GM23338 (cell line): ENCODE measurements around the gene FAXDC2. TPM values are rescaled to one million over a fixed set of nuclear protein-coding genes. Genes with fewer than 3 reads are reported as not detected.

Source experiments
- ATAC-seq: fragments of 200-7000 bp; cut with Tn5 transposase; 3 replicates; pipeline ENCODE4 v1.9.1; 2020
- DNase-seq: peaks from one replicate; pipeline ENCODE4 v3.0.0-alpha.2; 2015; ENCODE audit warnings: low spot score
- H2AFZ ChIP-seq: fragments of 200-600 bp; sonication (generic); 2 replicates; pipeline ENCODE4 v1.8.0; 2016; ENCODE audit warnings: antibody characterized with exemption, mild to moderate bottlenecking, moderate library complexity
- H3F3A ChIP-seq: fragments of 200-600 bp; sonication (generic); replicated peaks from 2 replicates; pipeline ENCODE4 v1.8.0; 2017; ENCODE audit warnings: antibody characterized with exemption, mixed run types, low read depth
- H3K27ac ChIP-seq: fragments of 200-600 bp; sonication (generic); 2 replicates; pipeline ENCODE4 v1.6.1; 2016; ENCODE audit warnings: low read depth
- H3K27me3 ChIP-seq: fragments of 200-600 bp; sonication (generic); 2 replicates; pipeline ENCODE4 v1.8.0; 2016; ENCODE audit warnings: mild to moderate bottlenecking, mixed run types, moderate library complexity; ENCODE audit not compliant: insufficient read depth
- H3K36me3 ChIP-seq: fragments of 200-600 bp; sonication (generic); 2 replicates; pipeline ENCODE4 v1.8.0; 2016; ENCODE audit warnings: mild to moderate bottlenecking; ENCODE audit not compliant: insufficient read depth
- H3K4me1 ChIP-seq: fragments of 200-600 bp; sonication (generic); 2 replicates; pipeline ENCODE4 v1.8.0; 2016; ENCODE audit warnings: mild to moderate bottlenecking, moderate library complexity; ENCODE audit not compliant: insufficient read depth
- H3K4me2 ChIP-seq: fragments of 200-600 bp; sonication (generic); 2 replicates; pipeline ENCODE4 v1.7.1; 2017; ENCODE audit warnings: mixed run types
- H3K4me3 ChIP-seq: fragments of 200-600 bp; sonication (generic); 2 replicates; pipeline ENCODE4 v1.6.1; 2016; ENCODE audit warnings: mixed run types
- H3K79me2 ChIP-seq: fragments of 200-600 bp; sonication (generic); replicated peaks from 2 replicates; pipeline ENCODE4 v1.8.0; 2017; ENCODE audit warnings: mild to moderate bottlenecking; ENCODE audit not compliant: insufficient read depth
- H3K9me2 ChIP-seq: fragments of 200-600 bp; sonication (generic); 2 replicates; pipeline ENCODE4 v1.8.0; 2017; ENCODE audit not compliant: insufficient read depth
- H4K20me1 ChIP-seq: fragments of 200-600 bp; sonication (generic); replicated peaks from 2 replicates; pipeline ENCODE4 v1.8.0; 2017; ENCODE audit warnings: mild to moderate bottlenecking; ENCODE audit not compliant: insufficient read depth
- H3K27ac Mint-ChIP-seq: 2 replicates; pipeline ENCODE4 v1.8.0; 2020; ENCODE audit warnings: inconsistent platforms, mild to moderate bottlenecking, moderate library complexity, mixed read lengths
- H3K27me3 Mint-ChIP-seq: 3 replicates; pipeline ENCODE4 v1.8.0; 2022; ENCODE audit warnings: low read depth, mild to moderate bottlenecking, moderate library complexity, mixed read lengths, inconsistent platforms; ENCODE audit not compliant: insufficient read depth, poor library complexity
- H3K36me3 Mint-ChIP-seq: 3 replicates; pipeline ENCODE4 v1.8.0; 2021; ENCODE audit warnings: low read depth, mild to moderate bottlenecking, inconsistent platforms, moderate library complexity, mixed read lengths
- H3K4me1 Mint-ChIP-seq: 3 replicates; pipeline ENCODE4 v1.8.0; 2020; ENCODE audit warnings: mild to moderate bottlenecking, inconsistent platforms, mixed read lengths
- H3K4me3 Mint-ChIP-seq: 3 replicates; pipeline ENCODE4 v1.8.0; 2021; ENCODE audit warnings: moderate library complexity, mild to moderate bottlenecking, inconsistent platforms, mixed read lengths
- H3K9me3 Mint-ChIP-seq: 3 replicates; pipeline ENCODE4 v1.8.0; 2020; ENCODE audit warnings: moderate library complexity, mild to moderate bottlenecking, inconsistent platforms, mixed read lengths
- ETS1 ChIP-seq: IDR thresholded peaks from 2 replicates; pipeline ENCODE4 v1.6.1; 2016; ENCODE audit warnings: antibody characterized with exemption
- EZH2 ChIP-seq: fragments of 200-600 bp; sonication (generic); IDR thresholded peaks from one replicate; pipeline ENCODE4 v1.8.0; 2017; ENCODE audit warnings: antibody characterized with exemption, mild to moderate bottlenecking, low read depth; ENCODE audit not compliant: unreplicated experiment
- EZH2phosphoT487 ChIP-seq: fragments of 200-600 bp; sonication (generic); IDR thresholded peaks from one replicate; pipeline ENCODE4 v1.8.1; 2018; ENCODE audit warnings: antibody characterized with exemption; ENCODE audit not compliant: unreplicated experiment
- JUNB ChIP-seq: IDR thresholded peaks from one replicate; pipeline ENCODE4 v1.6.1; 2016; ENCODE audit warnings: antibody characterized with exemption; ENCODE audit not compliant: unreplicated experiment
- REST ChIP-seq: IDR thresholded peaks from one replicate; pipeline ENCODE4 v1.6.1; 2018; ENCODE audit warnings: antibody characterized with exemption; ENCODE audit not compliant: unreplicated experiment
- STAT1 ChIP-seq: IDR thresholded peaks from one replicate; pipeline ENCODE4 v1.6.1; 2016; ENCODE audit warnings: antibody characterized with exemption; ENCODE audit not compliant: unreplicated experiment
- ZNF114 ChIP-seq: fragments of 250-450 bp; sonication (Bioruptor Pico); IDR thresholded peaks from 2 replicates; pipeline ENCODE4 v1.5.0; 2020; ENCODE audit warnings: mild to moderate bottlenecking, moderate library complexity
- ZNF331 ChIP-seq: fragments of 250-450 bp; sonication (Bioruptor Pico); IDR thresholded peaks from 2 replicates; pipeline ENCODE4 v1.5.0; 2020; ENCODE audit warnings: low read depth, mild to moderate bottlenecking, moderate library complexity
- ZNF462 ChIP-seq: fragments of 250-450 bp; sonication (Bioruptor Pico); IDR thresholded peaks from 2 replicates; pipeline ENCODE4 v1.5.0; 2020; ENCODE audit warnings: mild to moderate bottlenecking, moderate library complexity
- polyA plus RNA-seq: library from polyadenylated mRNA; unstranded; fragments of >200 nt; fragmentation: Nextera tagmentation; extraction: Ambion mirVana; gene quantifications from 2 replicates; pipeline ENCODE4 v1.2.1, GENCODE V29; 2016
- total RNA-seq: library from RNA; depleted of rRNA; stranded (reverse); fragments of >200 nt; shearing (Covaris generic); gene quantifications from 2 replicates; pipeline ENCODE4 v1.2.3, GENCODE V29; 2014

FAXDC2 gene
- total and polyA plus RNA-seq, 2 experiments from 2014 or later: 4.0 to 4.6 TPM

- TF ChIP-seq ZNF331 (CRISPR knock-in tag) (no peak), ZNF114 (CRISPR knock-in tag) (no peak), JUNB (no peak), ETS1 (no peak), EZH2 (no peak)
Observed at GRCh38 chr5:154816891-154817492, 33.4 kb downstream of the FAXDC2 start (continued).

- Histone ChIP-seq H3K9me2 (no peaks in the 10 kb centered on the region), H3K4me3 (no peak overlapping the region), H3K79me2 (peaks cover 17% of the 10 kb centered on the region; the same call in 1 of the 2 replicates), H3K27ac (no peak overlapping the region), H3K4me2 (no peak overlapping the region), H3K36me3 (peaks cover 66% of the 10 kb centered on the region), H4K20me1 (peaks cover 46% of the 10 kb centered on the region), H3K27me3 (no peaks in the 10 kb centered on the region), H2AFZ (no peak overlapping the region), H3F3A (peaks cover 26% of the 10 kb centered on the region), H3K4me1 (no peaks in the 10 kb centered on the region)
- Mint-ChIP-seq H3K27me3 (peaks cover 35% of the 10 kb centered on the region), H3K9me3 (no peaks in the 10 kb centered on the region; the same call in 2 of the 3 replicates), H3K4me3 (no peak overlapping the region), H3K27ac (no peak overlapping the region), H3K36me3 (peaks cover 97% of the 10 kb centered on the region), H3K4me1 (peaks cover 26% of the 10 kb centered on the region)
- DNase-seq (no peak), ATAC-seq (no peak)
- TF ChIP-seq ZNF114 (CRISPR knock-in tag): no peak
- no peak for TF ChIP-seq ETS1
- no peak for TF ChIP-seq JUNB
- no peak for TF ChIP-seq REST
- no peak for TF ChIP-seq ZNF331 (CRISPR knock-in tag)
- TF ChIP-seq STAT1: no peak
- TF ChIP-seq EZH2phosphoT487: no peak
- no peak for TF ChIP-seq ZNF462
Observed at GRCh38 chr5:154815684-154816247, 34.6 kb downstream of the FAXDC2 start.
